Muscle of leg (tissue), 11 donors: ENCODE results near the gene RHOA. TPM values are rescaled to one million over a fixed set of nuclear protein-coding genes. Genes with fewer than 3 reads are reported as not detected.
"Not testable (repeated sequence)": the region's sequence is repeated elsewhere in the genome, so short reads cannot be mapped to it uniquely, and the experiment has no call there.

Experiments
- DNase-seq: peaks from one replicate; pipeline ENCODE4 v3.0.0; 2013
- H3K27ac ChIP-seq: one replicate; pipeline ENCODE4 v1.5.1; 2013; ENCODE audit warnings: mild to moderate bottlenecking, low read length, control low read depth
- H3K27me3 ChIP-seq: one replicate; pipeline ENCODE4 v1.6.1; 2013; ENCODE audit warnings: low read length; ENCODE audit not compliant: control insufficient read depth, insufficient read depth
- H3K36me3 ChIP-seq: one replicate; pipeline ENCODE4 v1.6.1; 2013; ENCODE audit warnings: low read length; ENCODE audit not compliant: control insufficient read depth, insufficient read depth
- H3K4me1 ChIP-seq: one replicate; pipeline ENCODE4 v1.6.1; 2013; ENCODE audit warnings: low read length; ENCODE audit not compliant: control insufficient read depth, insufficient read depth
- H3K4me3 ChIP-seq: one replicate; pipeline ENCODE4 v1.5.1; 2013; ENCODE audit warnings: low read length, control low read depth
- H3K9me3 ChIP-seq: replicated peaks from 2 replicates; pipeline ENCODE4 v1.6.1; 2013; ENCODE audit warnings: low read depth, low read length; ENCODE audit not compliant: control insufficient read depth
- WGBS: methylation state at CpG from one replicate; pipeline ENCODE4 v1.1.5; 2013; ENCODE audit warnings: missing lambda C conversion rate; ENCODE audit not compliant: insufficient coverage; 5-methylcytosine and 5-hydroxymethylcytosine counted together
- polyA plus RNA-seq, 8 donors: library from polyadenylated mRNA; unstranded; fragments of 120-200 nt; gene quantifications; one replicate each; pipeline versions ENCODE4 v1.2.1 to v1.2.3, GENCODE V29; 2013; ENCODE audit warnings: inconsistent platforms in 1 of 8, low replicate concordance in 1 of 8; ENCODE audit not compliant: insufficient read length in 8 of 8, insufficient read depth in 1 of 8
- total RNA-seq: library from RNA; stranded (reverse); fragments of 120-200 nt; gene quantifications from one replicate; pipeline ENCODE4 v1.2.4, GENCODE V29; 2013

The RHOA gene
- total and polyA plus RNA-seq, 9 donors = 217 to 558 (median 456) TPM

DNA sequence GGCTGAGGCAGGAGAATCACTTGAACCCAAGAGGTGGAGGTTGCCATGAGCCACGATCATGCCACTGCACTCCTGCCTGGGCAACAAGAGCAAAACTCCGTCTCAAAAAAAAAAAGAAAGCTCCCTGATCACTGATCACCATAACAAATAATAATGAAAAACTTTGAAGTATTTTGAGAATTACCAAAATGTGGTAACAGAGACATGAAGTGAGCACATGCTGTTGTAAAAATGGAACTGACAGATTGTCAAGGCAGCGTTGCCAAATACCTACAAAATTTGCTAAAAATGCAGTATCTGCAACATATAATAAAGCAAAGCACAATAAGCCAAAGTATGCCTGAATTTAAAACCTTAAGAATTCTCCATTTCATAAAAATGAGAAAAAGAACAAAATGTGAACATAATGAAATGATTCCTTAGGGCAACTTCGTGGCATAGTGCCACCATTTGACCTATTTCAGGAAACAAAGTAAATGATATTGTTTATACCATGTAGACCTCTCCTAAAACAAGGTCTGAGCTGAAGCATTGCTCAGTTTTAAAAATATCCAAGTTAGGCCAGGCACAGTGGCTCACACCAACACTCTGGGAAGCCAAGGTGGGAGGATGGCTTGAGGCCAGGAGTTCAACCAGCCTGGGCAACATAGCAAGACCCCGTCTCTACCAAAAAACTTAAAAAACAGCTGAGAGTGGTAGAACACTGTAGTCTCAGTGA lies 77.7 kb downstream of the RHOA start:
- no peak for DNase-seq
- Histone ChIP-seq H3K4me1 (peaks cover 2% of the 10 kb centered on the region), H3K9me3 (no peaks in the 10 kb centered on the region), H3K4me3 (no peak overlapping the region), H3K27me3 (no peaks in the 10 kb centered on the region), H3K27ac (no peak overlapping the region), H3K36me3 (peaks cover 52% of the 10 kb centered on the region)
- WGBS = 100% methylated on average over 1 of the region's 5 CpGs

- no peaks in the 10 kb centered on the region for H3K4me1 ChIP-seq
- peaks cover 53% of the 10 kb centered on the region for H3K36me3 ChIP-seq
- no peak overlapping the region for H3K27ac ChIP-seq
- peak; percentile 45 for DNase-seq
- no peaks in the 10 kb centered on the region for H3K9me3 ChIP-seq
- no peak overlapping the region for H3K4me3 ChIP-seq
- H3K27me3 ChIP-seq = no peaks in the 10 kb centered on the region
- no CpG with 5 or more reads among the region's 3 CpGs for WGBS
These were observed 78.7 kb downstream of the RHOA start for GRCh38 chr3:49333091-49333490.

- H3K27ac ChIP-seq = no peak overlapping the region
- no peaks in the 10 kb centered on the region for H3K4me1 ChIP-seq
- no CpG with 5 or more reads among the region's 4 CpGs for WGBS
- H3K4me3 ChIP-seq = no peak overlapping the region
- H3K27me3 ChIP-seq = no peaks in the 10 kb centered on the region
- no peak for DNase-seq
- peaks cover 65% of the 10 kb centered on the region for H3K36me3 ChIP-seq
- H3K9me3 ChIP-seq = no peaks in the 10 kb centered on the region
These were observed 82.6 kb downstream of the RHOA start for GRCh38 chr3:49329186-49329585.

DNA sequence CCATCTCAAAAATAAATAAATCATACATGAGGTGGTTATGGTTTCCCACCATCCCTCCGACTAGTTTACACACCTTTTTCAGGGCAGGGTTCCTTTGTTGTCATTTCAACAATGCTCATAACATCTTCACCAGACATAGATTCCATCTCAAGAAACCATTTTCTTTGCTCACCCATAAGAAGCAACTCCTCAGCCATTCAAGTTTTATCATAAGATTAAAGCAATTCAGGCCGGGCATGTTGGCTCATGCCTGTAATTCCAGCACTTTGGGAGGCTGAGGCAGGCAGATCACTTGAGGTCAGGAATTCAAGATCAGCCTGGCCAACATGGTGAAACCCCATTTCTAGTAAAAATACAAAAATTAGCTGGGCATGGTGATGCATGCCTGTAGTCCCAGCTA lies 83.4 kb downstream of the RHOA start:
- H3K36me3 ChIP-seq = peaks cover 69% of the 10 kb centered on the region
- WGBS = 70% methylated on average over 1 of the region's 2 CpGs

DNA sequence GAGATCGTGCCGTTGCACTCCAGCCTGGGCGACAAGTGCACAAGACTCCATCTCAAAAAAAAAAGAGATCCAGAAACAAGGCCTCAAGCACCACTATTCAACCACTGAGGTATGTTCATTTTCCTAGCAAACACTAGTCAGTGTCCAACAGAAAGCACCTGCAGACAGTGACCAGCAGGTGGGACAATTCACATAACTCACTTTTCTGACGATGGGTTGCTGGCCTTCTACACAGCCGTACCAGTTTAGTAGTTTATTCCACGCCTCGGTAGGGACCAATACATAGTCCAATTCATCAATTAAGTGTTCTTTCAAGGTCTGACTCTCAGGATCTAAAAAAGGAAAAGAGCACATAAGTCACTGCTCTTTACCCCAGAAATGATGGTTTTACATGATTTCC lies 84.3 kb downstream of the RHOA start:
- Histone ChIP-seq H3K9me3 (no peaks in the 10 kb centered on the region), H3K4me3 (no peak overlapping the region), H3K4me1 (no peaks in the 10 kb centered on the region), H3K27me3 (no peaks in the 10 kb centered on the region), H3K27ac (no peak overlapping the region), H3K36me3 (peaks cover 66% of the 10 kb centered on the region)
- no peak for DNase-seq
- WGBS = 70% methylated on average over 4 of the region's 7 CpGs

More for the DNA sequence above, 83.4 kb downstream of the RHOA start:
- H3K4me3 ChIP-seq, H3K4me1 ChIP-seq, DNase-seq, H3K9me3 ChIP-seq, H3K27ac ChIP-seq, H3K27me3 ChIP-seq: not testable (repeated sequence)

DNA sequence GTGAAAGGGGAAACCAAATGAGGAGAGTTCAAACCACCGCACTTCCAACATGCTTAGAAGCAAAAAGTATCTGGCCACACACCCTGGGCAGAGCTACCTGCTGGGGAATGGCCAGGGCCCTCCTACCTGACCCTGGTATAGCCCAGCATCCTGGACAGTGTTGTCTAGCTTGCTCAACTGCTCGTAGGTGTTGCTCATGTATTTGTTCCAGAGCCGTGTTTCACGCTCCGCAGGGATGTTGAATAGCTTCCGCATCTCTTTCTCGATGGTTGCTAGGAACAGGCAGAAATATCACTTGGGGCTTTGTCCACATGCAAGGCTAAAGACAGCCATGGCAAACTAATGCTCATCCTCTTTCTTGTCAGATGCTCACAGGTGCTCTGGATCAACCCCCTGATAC lies 87.0 kb downstream of the RHOA start:
- no peak for DNase-seq
- Histone ChIP-seq H3K27ac (no peak overlapping the region), H3K4me1 (no peaks in the 10 kb centered on the region), H3K27me3 (no peaks in the 10 kb centered on the region), H3K9me3 (no peaks in the 10 kb centered on the region), H3K36me3 (peaks cover 78% of the 10 kb centered on the region), H3K4me3 (no peak overlapping the region)
- 97% methylated on average over 7 of the region's 7 CpGs for WGBS

DNA sequence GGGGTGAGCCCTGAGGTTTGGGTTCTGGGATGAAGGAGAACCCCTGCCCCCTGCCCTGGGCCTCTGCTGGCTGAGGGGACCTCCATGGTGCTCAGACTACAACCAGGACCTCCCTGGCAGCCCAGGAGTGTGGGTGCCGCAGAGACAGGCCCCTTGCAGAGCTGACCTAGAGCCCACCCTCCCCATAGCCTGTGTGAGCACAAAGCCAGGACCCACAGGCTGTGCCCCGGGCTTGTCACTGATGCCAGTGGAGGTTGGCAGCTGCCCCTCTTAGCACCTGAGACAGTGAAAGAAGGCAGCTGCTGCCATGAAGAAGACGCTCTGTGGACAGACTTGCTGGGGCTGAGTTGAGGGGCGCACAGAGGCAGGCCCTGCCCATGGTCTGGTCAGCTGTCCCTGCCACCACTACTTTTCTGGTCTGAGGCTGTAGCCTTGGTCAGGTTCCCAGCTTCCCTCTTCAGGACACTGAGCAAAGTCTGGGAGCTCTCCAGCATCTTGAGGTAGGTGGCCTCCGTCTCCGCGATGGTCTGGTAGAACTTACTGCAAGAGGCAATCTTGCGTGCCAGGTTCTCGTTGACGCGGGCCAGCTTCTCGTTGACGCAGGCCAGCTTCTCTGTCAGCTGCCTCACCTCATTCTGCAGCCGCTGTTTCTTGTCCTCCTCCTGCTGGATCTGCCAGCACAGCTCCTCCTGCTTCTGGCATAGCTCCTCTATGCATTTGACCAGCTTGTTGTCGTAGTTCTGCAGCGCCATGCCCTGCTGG lies 94.9 kb downstream of the RHOA start:
- H3K27ac ChIP-seq = no peak overlapping the region
- peaks cover 63% of the 10 kb centered on the region for H3K36me3 ChIP-seq
- H3K9me3 ChIP-seq = no peaks in the 10 kb centered on the region
- no peak overlapping the region for H3K4me3 ChIP-seq
- no peaks in the 10 kb centered on the region for H3K4me1 ChIP-seq
- no peaks in the 10 kb centered on the region for H3K27me3 ChIP-seq
- 94% methylated on average over 13 of the region's 16 CpGs for WGBS
- DNase-seq = no peak

GRCh38 chr3:49313896-49314688 lies 97.7 kb downstream of the RHOA start:
- DNase-seq = peak; percentile 10

DNA sequence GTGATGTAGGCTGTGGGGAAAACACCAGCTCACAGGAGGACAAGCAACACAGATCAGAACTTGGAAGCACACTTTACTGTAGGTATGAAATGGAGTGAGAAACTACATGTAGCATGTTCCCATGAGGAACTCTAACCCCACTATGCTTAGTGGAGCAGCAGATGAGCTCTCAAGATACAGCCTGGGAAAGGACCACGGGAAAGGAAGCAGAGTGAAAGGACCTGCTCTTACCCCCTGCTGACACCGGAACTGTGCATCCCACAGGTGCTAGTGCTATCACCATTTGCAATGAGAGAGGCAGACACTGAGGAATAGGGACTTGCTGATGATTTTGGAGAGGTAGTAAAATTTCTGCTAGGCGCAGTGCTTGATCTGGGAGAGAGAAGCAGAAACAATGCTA lies 100.5 kb downstream of the RHOA start:
- Histone ChIP-seq H3K4me3 (no peak overlapping the region), H3K27me3 (no peaks in the 10 kb centered on the region), H3K4me1 (no peaks in the 10 kb centered on the region), H3K36me3 (peaks cover 67% of the 10 kb centered on the region), H3K9me3 (no peaks in the 10 kb centered on the region), H3K27ac (no peak overlapping the region)
- DNase-seq = no peak
- WGBS = 100% methylated on average over 2 of the region's 3 CpGs

More at GRCh38 chr3:49313896-49314688, 97.7 kb downstream of the RHOA start:
- WGBS = no CpG with 5 or more reads among the region's 1 CpG
- no peaks in the 10 kb centered on the region for H3K27me3 ChIP-seq
- H3K9me3 ChIP-seq = no peaks in the 10 kb centered on the region
- no peaks in the 10 kb centered on the region for H3K4me1 ChIP-seq
- no peak overlapping the region for H3K4me3 ChIP-seq
- peaks cover 65% of the 10 kb centered on the region for H3K36me3 ChIP-seq
- no peak overlapping the region for H3K27ac ChIP-seq

GRCh38 chr3:49310677-49311076 lies 101.1 kb downstream of the RHOA start:
- WGBS = no CpG with 5 or more reads among the region's 1 CpG
- H3K27me3 ChIP-seq = no peaks in the 10 kb centered on the region
- no peaks in the 10 kb centered on the region for H3K4me1 ChIP-seq
- no peak overlapping the region for H3K4me3 ChIP-seq
- H3K36me3 ChIP-seq = peaks cover 64% of the 10 kb centered on the region
- H3K9me3 ChIP-seq = no peaks in the 10 kb centered on the region
- no peak for DNase-seq
- no peak overlapping the region for H3K27ac ChIP-seq
